DMS79 (cell line): ENCODE results near the gene ASB15.

Experiments
- DNase-seq: peaks from one replicate; lab custom pipeline; 2025; lab: John Stamatoyannopoulos, UW

ASB15 gene

DNA sequence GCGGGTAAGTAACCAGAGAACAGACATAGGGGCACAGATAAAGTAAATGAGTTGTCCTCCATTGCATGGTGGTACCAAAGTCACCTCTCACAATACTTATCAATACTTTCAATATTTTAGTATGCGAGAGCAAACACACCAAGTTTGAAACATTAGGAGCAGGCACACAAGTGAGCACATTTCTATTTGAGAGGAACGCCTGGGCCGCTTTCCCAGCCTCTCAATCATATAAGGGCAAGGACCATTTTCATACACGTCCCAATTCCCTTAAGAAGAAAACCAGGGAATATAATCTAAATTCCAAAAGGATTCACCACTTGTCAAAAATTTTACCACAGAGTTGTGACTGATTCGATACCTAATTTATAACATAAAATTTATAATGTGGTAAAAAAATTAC is 61.6 kb downstream of the ASB15 start:
- DNase-seq, result no peak

DNA sequence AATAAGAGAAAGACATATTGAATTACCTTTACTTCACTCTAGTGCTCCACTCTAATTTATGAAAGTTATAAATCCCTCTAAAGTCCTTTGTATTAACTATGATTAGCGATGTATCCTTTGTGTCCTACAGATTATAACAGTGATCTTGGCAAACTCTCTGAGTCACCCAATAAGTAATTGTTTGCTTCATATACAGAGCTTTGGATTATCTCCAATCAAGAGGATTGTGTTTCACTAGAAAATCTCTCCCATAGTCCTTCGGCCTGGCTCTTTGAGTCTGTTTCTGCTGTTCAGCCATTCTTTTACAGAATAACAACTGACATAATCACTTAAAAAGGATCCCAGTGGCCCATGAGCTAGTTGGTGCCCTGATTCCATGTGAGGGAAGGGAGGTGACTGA is 63.5 kb downstream of the ASB15 start:
- no peak for DNase-seq

DNA sequence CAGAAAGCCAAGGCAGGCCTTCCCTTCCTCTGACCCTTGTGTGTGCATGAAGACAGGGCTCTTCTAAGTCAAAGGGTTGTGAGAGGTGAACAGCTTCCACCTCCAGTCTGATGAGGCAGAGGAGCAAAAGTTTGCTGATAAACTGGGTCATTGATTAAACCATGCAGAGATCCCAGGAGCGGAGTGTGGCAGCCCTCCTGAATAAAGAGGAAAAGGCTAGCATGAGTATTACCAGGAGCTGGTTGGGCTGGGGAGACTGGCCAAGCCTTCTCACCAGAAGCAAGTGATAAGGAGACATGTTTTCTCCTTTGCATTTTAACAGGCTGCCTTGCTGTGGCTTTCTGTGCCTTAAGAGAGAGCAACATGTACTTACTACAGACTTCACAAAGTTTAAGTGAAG is 64.3 kb downstream of the ASB15 start:
- no peak for DNase-seq

DNA sequence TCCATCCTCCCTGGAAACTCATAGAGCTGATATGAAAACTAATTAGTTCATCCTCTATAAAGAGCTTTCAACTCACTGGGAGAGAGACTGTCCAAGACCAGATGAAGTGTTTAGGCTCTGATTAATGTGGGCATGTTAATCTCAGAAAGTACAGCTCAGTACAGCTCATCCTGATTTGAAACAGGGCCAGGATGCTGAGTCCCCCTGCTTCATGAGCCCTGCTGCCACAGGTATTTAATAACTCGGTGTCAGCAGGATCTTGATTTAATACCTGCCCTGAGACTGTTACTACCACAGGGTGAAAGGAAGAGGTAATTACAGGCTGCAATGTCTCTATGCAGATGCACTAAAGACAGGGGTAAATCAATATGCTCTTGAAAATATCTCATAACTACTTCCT is 64.9 kb downstream of the ASB15 start:
- DNase-seq, result no peak

DNA sequence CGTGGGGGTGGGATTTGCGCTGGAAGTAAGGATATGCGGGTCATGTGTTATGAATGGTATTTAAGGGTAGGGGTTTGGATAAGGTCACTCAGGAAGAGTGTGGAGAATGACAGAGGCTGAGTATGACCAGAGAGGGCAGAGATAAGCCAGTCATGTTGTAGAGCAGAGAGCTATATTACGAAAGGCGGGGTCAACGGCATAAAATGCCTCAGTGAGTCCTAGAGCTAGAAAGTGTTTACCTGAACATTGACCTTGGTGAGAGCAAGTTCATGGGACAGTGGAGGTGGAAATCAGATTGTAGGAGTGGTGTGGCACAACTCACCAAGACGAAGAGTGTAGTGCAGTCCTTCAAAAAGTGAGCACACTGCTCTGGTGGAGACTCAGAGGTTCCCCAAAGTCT is 67.9 kb downstream of the ASB15 start:
- no peak for DNase-seq

DNA sequence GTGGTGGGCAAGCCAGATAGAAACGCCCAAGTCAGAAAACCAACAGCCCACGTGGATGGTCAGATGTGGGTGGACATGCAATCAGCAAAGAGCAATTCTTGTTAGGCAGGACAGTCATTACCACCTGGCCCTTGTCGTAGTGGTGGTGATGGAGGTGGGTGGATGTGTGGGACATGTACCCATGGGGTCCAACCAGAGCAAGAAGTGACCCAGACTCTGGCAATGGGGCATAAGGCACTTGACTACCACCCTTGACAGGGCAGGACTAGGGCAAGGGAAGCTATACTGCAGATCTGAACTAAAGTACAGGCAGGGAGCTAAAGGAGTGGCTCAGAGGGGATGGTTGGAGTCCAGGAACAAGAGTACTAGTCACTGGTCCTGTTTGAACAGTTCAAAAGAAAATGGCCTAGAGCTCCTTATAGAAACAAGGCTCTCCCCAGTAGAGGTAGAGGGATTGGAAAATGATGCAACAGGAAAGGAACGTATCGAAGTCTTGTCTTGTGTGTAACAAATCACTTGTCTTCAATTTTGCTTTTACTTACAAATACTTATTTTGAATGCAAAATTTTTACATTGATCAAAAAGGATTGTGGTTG is 71.6 kb downstream of the ASB15 start:
- no peak for DNase-seq

DNA sequence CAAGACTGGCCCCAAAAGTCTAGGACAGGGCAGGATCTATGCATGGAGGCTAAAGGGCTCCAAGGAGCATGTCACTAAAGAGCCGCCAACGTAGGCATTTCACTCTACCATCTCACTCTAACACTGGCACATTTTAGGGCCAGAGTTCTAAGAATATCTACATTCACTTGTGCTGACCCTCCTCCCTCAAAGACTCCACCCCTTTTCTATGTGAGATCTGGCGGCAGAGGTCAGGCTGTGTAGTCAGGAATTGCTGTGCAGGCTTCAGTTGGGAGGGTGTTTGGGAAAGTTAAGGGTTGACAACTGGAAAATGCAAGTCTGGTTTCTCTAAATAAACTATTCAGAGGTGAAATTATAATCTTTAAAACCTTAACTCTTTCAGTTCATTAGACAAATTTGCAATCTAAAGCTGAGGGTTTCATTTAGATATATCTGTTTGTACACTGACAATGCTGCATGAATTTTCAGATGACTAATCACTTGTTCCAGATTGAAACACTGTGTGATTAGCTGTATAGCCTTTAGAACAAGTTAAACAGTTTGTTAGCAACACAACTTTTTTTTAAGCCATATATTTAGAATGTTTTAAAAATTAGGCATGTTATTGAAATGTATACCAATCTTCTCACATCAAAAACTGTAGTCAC is 72.3 kb downstream of the ASB15 start:
- no peak for DNase-seq

DNA sequence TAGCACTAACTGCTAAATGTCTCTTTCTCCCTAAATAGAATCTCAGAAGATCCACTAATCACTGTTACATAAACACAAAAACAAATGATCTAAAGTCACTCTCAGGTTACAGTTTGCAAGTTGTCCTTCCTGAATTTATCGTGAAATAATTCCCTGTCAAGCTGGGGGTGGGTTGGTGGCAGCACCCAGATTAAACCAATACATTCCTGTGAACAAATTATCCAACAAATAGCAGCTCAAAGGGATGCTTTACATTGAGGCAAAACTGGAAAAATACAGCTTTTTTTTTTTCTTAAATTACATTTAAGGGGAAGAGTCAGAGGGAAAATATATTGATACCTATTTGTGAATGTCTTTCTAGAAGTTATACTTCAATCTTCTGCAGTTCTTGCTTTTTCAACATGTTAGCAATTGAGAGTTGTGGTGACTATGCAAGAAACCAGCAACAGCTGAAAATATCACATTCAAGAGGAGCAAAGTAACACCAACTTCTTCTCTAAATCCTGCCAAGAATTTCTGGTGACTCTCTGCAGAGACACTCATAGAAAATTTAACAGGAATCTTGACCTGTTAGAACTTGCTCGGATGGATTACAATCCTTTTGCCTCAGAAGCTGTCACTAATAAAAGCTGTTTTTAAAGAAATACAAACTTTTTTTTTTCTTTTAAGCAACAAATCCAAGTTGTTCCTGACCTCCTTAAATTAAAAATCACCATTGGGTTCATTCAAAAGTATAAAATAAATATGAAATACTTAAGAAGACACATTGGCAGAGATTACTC is 73.0 kb downstream of the ASB15 start:
- DNase-seq, result no peak

DNA sequence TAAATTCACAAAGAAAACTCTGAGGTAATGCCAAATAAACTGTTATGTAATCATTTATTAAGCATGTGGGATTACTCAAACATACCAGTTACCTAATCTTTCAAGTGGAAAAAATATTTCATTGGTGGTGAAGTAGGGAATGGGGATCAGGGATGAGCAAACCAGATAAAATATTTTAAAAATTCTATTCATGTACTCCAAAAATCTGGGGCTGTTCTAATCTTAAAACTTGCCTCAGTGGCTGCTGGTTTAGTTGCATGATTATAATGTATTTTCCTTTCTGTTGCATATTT is 73.5 kb downstream of the ASB15 start:
- DNase-seq, result no peak

DNA sequence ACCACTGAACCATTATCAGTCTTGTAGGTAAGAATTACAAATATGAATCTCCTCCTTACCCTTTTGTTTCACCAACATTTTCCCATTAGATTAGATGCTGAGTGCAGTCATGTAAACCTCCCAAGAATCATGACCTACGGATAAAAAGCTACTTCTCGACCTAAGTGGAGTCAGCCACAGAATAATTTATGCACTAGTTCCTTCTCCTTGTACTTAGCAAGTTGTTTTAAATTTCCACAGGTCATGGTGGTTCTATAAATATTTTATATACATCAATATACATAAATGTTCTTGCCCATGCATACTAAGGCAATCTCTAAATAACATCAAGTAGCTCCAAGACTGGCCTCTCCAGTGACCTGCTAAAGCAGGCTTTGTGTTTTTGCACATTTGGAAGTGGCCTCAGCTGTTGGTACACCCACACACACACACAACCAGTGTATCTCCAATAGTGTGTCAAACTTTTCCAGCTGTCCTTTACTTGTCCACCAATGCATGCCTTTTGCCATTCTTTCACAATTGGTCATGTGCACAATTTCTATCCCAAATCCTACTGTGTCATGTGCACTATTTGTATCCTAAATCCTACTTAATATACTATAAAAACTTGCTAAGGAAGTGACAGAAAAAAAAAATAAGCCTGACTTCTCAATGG is 75.6 kb downstream of the ASB15 start:
- DNase-seq, result no peak

DNA sequence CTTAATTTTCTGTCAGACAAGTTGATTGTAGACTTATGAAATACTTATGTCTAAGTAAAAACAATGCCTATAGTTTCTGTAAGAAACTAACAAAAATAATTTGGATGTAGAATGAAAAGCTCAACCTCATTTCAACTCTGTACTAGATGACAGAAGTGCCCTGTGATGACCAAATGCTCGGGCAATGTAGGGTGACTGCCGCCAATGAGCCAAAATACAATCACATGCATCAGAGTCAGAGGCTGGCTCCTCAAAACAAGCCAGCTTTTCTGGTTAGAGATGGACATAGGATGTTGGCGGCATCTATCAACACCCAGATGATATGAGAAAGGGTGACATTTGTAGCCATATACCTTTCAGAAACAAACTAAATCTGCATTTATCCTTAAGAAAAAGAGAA is 78.0 kb downstream of the ASB15 start:
- no peak for DNase-seq

DNA sequence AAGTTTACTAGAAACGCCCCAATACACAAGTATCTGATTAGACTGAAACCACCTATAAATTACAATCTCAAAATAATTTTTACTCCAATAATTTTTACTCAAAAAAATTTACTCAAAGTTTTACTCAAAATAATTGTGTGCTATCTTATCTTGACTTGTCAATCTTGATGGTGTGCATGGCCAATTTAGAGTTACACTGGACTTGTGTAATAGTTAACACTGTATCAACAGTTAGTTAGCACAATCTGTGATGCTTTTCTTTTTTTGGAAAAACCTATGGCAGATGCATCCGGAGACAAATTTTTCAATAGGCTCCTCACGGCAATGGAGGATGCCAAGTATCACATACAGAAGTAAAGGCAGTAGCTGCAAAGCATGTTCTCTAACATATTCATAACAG is 79.0 kb downstream of the ASB15 start:
- DNase-seq, result no peak

DNA sequence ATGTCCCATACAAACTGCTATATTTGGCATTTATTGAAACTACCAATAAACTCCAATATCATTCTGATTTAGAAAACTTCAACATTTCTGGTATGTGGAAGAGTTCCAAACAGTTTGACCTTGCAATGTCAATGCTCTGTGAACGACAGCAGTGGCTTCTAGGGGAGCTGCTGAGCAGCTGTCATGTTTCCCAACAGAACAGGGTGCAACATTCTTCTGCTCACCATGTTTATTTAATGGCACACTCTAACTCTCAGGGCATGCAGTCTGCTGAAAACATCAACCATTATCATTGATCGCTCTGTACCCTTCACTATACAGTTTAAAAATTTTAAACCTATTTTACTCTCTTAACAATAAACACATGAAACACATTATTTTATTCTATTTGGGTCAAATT is 79.9 kb downstream of the ASB15 start:
- DNase-seq, result no peak

DNA sequence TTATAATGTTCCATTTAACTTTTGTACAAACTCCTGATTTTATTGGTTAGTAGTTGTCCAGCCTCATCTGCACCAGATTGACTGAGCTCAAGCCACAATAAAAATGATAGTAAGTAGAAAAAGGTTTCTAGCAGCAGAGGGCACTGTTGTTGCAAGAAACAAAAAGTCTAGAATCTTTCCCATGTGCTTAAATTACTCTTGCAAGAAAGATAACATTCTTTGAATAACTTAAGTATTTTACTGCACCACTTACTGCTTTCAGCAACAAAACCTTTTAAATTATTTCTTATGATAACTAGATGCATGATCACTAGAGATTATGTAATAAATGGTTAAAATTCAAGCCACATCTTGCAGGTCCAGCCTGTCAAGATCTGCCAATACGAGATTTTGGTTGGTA is 81.1 kb downstream of the ASB15 start:
- DNase-seq, result no peak

DNA sequence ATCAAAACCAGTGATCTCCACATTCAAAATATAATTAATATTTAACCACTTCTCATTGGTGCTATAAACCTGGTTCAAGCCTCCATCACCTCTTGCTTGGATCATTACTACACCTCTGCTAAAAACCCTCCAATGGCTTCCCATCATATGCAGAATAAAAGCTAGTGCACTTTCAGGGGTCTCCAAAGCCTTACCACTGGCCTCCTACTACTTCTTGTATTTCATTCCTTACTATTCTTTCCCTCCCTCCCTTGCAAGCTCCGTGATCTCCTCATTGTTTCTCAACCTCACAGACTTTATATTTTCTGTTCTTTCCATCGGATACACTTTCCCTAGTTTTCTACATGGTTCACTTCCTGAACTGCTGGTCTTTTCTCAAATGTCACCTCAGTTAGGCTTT is 85.5 kb downstream of the ASB15 start:
- no peak for DNase-seq

DNA sequence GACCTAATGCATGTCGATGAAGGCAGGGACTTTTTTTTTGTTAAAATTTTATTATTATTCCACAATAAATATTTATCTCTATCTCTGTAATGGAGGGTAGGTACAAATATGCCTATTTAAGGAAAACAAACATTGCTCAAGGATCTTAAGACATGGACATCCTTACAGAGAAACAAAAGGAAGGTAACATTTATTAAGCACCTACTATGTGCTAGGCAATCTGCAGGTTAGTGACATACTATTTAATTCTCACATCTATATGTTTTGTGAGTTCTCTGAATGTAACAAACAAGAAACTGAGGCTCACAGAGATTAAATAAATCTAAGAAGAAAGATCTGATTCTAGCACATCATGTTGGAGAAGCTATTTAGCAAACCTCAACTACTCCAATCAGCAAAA is 86.1 kb downstream of the ASB15 start:
- no peak for DNase-seq
